ENCODE measurements around the gene PRAMEF26. TPM values are rescaled to one million over a fixed set of nuclear protein-coding genes. Genes with fewer than 3 reads are reported as not detected.
A peak's percentile ranks its signal among the peaks of the same experiment; 100 is the strongest.
"Not testable (repeated sequence)": the region's sequence is repeated elsewhere in the genome, so short reads cannot be mapped to it uniquely, and the experiment has no call there.

PRAMEF26 gene
- not detected in 2 replicates for total RNA-seq (2014; rRNA removed; shearing (Covaris generic))

- not testable (repeated sequence) for DNase-seq (ENCODE audit: low spot score)
Observed at GRCh38 chr1:13155909-13156308, at the start of gene PRAMEF26. PRAMEF26 (minus strand) TSS chr1:13156009; CDS start chr1:13153095, 2,914 bp downstream.

- not testable (repeated sequence) for DNase-seq (ENCODE audit: low spot score)
Observed at GRCh38 chr1:13201309-13201708, 45.5 kb upstream of the PRAMEF26 start, which contains the start of gene PRAMEF13. PRAMEF13 (minus strand) TSS chr1:13201409; CDS start chr1:13199589, 1,820 bp downstream.

GRCh38 chr1:13171548-13171947, 15.7 kb upstream of the PRAMEF26 start, which contains the start of gene PRAMEF9:
PRAMEF9 (plus strand) TSS chr1:13171848; CDS start chr1:13175281, 3,433 bp downstream.
- peak; percentile 0 for DNase-seq (ENCODE audit: low spot score)

- DNase-seq (ENCODE audit: low spot score) = not testable (repeated sequence)
Observed at GRCh38 chr1:13165531-13165930, 9.7 kb upstream of the PRAMEF26 start, which contains the start of gene HNRNPCL4. HNRNPCL4 (minus strand) TSS chr1:13165631; CDS start chr1:13165467, 164 bp downstream.

GRCh38 chr1:13116754-13117153, 39.1 kb downstream of the PRAMEF26 start, which contains the start of gene HNRNPCL2:
HNRNPCL2 (minus strand) TSS chr1:13116854; CDS start chr1:13116400, 454 bp downstream.
- DNase-seq (ENCODE audit: low spot score) = not testable (repeated sequence)

Other genes starting within 250 kb of the PRAMEF26 start
- gene PRAMEF7, start 239.4 kb downstream of the PRAMEF26 start, total RNA-seq (2014; rRNA removed; shearing (Covaris generic)) = not detected in 2 replicates
- not detected in 2 replicates for gene PRAMEF6, start 208.4 kb downstream of the PRAMEF26 start, total RNA-seq (2014; rRNA removed; shearing (Covaris generic))
- gene PRAMEF27, start 99.4 kb downstream of the PRAMEF26 start, total RNA-seq (2014; rRNA removed; shearing (Covaris generic)) = not detected in 2 replicates
- gene HNRNPCL3, start 95.2 kb downstream of the PRAMEF26 start, total RNA-seq (2014; rRNA removed; shearing (Covaris generic)) = not detected in 2 replicates
- gene PRAMEF25, start 85.2 kb downstream of the PRAMEF26 start, total RNA-seq (2014; rRNA removed; shearing (Covaris generic)) = not detected in 2 replicates
- not detected in 2 replicates for gene HNRNPCL2, start 39.2 kb downstream of the PRAMEF26 start, total RNA-seq (2014; rRNA removed; shearing (Covaris generic))
- gene HNRNPCL4, start 9.6 kb upstream of the PRAMEF26 start, total RNA-seq (2014; rRNA removed; shearing (Covaris generic)) = not detected in 2 replicates
- not detected in 2 replicates for gene PRAMEF9, start 15.8 kb upstream of the PRAMEF26 start, total RNA-seq (2014; rRNA removed; shearing (Covaris generic))
- gene PRAMEF13, start 45.4 kb upstream of the PRAMEF26 start, total RNA-seq (2014; rRNA removed; shearing (Covaris generic)) = not detected in 2 replicates
- gene PRAMEF18, start 70.1 kb upstream of the PRAMEF26 start, total RNA-seq (2014; rRNA removed; shearing (Covaris generic)) = not detected in 2 replicates
- gene PRAMEF5, start 98.2 kb upstream of the PRAMEF26 start, total RNA-seq (2014; rRNA removed; shearing (Covaris generic)) = not detected in 2 replicates
- not detected in 2 replicates for gene PRAMEF8, start 129.1 kb upstream of the PRAMEF26 start, total RNA-seq (2014; rRNA removed; shearing (Covaris generic))
- gene PRAMEF33, start 147.5 kb upstream of the PRAMEF26 start, total RNA-seq (2014; rRNA removed; shearing (Covaris generic)) = not detected in 2 replicates
- not detected in 2 replicates for gene PRAMEF15, start 159.6 kb upstream of the PRAMEF26 start, total RNA-seq (2014; rRNA removed; shearing (Covaris generic))
- not detected in 2 replicates for gene PRAMEF14, start 191.1 kb upstream of the PRAMEF26 start, total RNA-seq (2014; rRNA removed; shearing (Covaris generic))
- not detected in 2 replicates for gene PRAMEF19, start 215.9 kb upstream of the PRAMEF26 start, total RNA-seq (2014; rRNA removed; shearing (Covaris generic))
- not detected in 2 replicates for gene PRAMEF17, start 233.6 kb upstream of the PRAMEF26 start, total RNA-seq (2014; rRNA removed; shearing (Covaris generic))

All from HT-29 (cell line).